ENCODE data around the gene PDE1C.

The PDE1C gene

GRCh38 chr7:31892099-31892829 is 177.9 kb downstream of the PDE1C start:
- DNase-seq (ENCODE audit: low spot score), result no peak

DNA sequence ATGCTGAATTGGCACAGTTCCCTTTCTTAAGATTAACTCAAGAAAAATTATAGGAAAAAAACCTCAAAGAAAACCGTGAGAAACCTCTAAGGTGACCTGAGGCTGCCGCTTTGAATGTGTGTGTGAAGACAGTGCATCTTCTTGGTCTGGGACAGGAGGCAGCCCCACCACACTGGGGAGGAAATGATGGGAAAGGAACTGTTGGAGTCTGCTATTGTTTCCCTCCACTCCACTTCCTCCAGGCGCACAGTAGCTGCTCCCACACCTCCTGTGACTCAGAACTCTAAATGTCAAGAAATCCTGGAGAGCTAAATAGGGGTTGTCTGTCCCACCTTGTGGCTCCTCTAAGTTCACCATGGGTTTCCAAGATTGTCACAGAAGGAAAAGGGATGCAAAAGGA is 179.4 kb downstream of the PDE1C start:
- DNase-seq (ENCODE audit: low spot score), result no peak

GRCh38 chr7:31890198-31890597 is 180.0 kb downstream of the PDE1C start:
- DNase-seq (ENCODE audit: low spot score), result peak; percentile 22

DNA sequence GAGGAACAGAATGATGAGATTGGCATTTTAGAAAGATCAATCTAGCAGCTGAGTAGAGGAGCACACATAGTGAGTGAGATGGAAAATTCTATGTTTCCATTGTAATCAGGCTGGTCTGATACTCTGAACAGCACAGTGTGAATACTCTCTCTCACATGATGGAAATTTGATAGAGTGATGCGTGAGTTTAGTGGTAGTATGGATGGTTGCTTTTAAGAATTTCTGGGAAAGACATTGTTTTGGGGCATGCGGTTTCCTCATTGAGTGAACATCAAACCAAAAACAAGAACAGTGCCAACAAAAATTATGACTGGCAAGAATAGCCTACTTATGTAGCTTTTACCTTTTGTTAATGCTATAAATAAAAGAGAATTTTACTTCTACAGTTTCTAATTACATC is 183.2 kb downstream of the PDE1C start:
- DNase-seq (ENCODE audit: low spot score), result no peak

- DNase-seq (ENCODE audit: low spot score), result no peak
These were observed 185.0 kb downstream of the PDE1C start for GRCh38 chr7:31885171-31885570.

DNA sequence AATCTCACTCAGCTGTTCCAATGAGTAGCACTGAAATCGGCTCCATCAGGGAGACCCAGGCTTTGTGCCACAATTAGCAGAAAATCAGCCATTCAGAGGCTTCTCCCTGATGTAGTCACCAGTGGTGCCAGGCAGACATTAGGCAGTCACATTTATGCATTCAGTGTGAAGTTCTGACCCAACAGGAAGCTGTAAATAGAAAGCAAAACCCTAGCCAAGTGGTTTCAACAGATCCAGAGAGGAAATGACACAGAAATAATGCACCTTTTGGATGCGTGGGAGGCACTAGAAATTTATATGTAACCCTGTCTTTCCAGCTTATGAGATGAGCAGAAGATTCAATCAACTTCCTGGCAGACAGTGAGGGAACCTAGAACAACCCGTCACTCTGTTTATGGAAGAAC is 186.4 kb downstream of the PDE1C start:
- DNase-seq (ENCODE audit: low spot score), result peak; percentile 80

GRCh38 chr7:31882187-31882586 is 188.0 kb downstream of the PDE1C start:
- peak; percentile 69 for DNase-seq (ENCODE audit: low spot score)

GRCh38 chr7:31878875-31879274 is 191.3 kb downstream of the PDE1C start:
- DNase-seq (ENCODE audit: low spot score), result no peak

- no peak for DNase-seq (ENCODE audit: low spot score)
These were observed 194.8 kb downstream of the PDE1C start for GRCh38 chr7:31875424-31875823.

- DNase-seq (ENCODE audit: low spot score), result no peak
These were observed 195.4 kb downstream of the PDE1C start for GRCh38 chr7:31874631-31875386.

GRCh38 chr7:31873816-31874597 is 196.2 kb downstream of the PDE1C start:
- DNase-seq (ENCODE audit: low spot score), result no peak

DNA sequence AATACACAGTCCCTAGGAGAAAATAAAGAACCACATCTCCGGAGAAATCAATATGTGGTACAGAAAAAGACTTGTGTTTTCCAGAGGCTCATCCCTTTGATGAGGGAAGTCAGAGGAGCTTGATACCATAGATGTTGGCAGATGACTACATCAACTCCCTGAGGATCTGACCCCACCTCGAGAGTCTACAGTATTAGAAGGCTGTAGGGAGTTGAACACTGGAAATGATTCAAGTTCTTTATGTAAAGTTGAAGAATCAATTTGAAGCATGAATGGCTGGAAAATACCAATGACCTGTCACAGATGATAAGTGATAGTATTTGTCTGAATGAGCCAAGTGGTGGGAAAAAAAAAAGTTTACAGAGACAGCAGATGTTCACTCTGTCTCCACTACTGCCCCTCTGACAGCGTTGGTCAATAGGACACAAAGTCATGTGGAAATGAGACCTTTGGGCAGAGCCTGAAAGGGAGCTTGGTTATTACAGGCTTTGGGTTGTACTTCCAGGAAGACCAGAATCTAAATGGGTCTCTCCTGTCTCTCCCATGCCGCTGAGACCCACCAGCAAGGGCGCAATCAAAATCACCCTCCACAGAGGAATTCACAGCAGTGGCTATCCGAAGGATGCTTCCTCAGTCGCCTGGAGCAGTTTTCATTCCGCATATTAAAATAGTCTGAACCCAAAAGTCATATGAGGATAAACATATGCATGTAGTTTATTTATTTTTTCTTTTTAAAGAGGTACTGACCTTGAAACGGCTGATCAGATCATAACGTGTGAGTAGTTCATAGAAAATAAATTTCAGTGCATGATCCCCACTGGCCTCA is 197.4 kb downstream of the PDE1C start:
- DNase-seq (ENCODE audit: low spot score), result no peak

DNA sequence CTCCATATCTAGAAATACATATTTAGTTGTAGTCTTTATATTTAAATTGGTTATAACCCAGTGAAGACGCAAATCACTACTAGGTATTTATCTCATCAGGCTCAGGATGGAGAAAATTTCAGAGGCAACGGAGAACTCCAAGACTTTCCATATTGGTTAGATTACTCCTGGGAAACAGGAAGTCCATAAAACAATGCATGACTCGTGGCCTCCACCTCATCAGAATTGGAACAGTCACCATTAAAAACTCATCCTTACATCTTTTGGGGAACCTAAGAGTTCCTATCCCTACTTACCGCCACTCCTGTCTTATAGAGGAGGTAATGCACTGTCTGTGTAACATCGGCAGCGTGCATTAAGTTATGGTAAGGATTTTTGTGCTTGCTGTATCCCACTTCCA is 205.6 kb downstream of the PDE1C start:
- DNase-seq (ENCODE audit: low spot score), result no peak

DNA sequence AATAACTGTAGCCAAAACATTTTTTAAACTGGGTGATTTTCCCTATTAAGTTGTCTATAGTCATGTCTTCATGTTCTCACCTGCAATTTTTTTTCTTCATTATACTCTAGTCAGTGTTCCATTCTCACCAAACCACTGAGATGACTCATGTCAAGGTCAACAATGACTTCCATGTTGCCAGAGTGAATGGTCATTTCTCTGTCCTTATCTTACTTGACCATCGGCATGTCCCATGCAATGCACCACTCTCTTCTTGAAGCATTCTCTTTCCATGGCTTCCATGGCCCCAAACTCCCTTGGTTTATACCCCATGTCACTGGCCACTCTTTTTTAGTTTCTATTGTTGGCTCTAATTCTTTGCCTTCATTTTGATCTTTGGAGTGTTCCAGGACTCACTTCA is 209.3 kb downstream of the PDE1C start:
- DNase-seq (ENCODE audit: low spot score), result no peak

DNA sequence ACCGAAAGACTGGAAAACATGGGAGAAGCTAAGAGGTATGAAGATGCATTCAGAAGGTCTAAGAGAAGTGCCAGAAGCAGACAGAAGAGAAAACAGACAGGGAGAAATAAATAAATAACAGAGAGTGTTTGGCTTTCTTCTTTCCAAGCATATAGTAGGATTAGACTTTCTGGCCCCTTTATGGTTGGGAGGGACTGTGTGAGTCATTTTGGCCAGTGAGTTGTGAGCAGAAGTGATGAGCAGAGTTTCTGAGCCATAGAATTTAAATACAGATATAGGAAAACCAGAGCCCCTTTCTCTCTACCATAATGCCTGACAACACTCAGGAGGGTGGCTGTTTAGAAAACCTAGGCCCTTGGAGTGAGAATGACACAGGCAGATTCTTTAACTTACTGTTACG is 212.2 kb downstream of the PDE1C start:
- no peak for DNase-seq (ENCODE audit: low spot score)

GRCh38 chr7:31857172-31857571 is 213.0 kb downstream of the PDE1C start:
- DNase-seq (ENCODE audit: low spot score), result no peak

- DNase-seq (ENCODE audit: low spot score), result no peak
These were observed 213.9 kb downstream of the PDE1C start for GRCh38 chr7:31856337-31856736.

DNA sequence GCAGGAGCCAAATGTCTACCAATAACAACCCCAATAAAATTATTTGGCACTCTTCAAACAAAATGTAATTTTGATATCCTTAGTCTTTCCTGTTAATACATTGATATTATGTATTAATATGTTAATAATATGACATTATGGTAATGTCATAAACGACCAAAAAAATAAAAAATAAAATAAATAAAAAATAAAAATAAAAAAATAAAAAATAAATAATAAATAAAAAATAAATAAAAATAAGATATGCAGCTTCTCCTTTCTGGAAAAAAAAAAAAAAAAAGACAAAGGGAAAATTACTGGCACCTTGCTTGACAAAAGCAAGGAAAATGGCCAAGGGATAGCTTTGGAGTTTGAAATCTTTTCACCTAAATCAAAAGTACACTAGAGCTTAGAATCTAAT is 214.7 kb downstream of the PDE1C start:
- no peak for DNase-seq (ENCODE audit: low spot score)

- no peak for DNase-seq (ENCODE audit: low spot score)
These were observed 216.8 kb downstream of the PDE1C start for GRCh38 chr7:31853380-31853779.

DNA sequence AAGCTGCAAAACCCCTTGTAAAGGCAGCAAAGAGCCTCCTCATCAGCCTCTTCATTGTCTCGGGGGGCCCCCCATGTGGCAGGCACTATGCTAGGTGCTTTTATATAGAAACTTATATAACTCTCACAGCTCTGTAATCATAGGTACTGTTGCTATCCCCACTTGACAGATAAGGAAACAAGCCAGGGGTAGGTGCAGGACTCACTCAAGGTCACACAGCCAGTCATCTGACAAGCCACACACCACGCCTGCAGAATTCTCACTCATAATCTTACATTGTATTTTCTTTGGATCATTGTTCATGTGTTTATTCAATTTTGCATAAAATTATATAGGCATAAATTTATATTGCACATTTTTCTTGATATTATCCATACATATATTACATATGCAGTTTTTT is 217.7 kb downstream of the PDE1C start:
- no peak for DNase-seq (ENCODE audit: low spot score)

DNA sequence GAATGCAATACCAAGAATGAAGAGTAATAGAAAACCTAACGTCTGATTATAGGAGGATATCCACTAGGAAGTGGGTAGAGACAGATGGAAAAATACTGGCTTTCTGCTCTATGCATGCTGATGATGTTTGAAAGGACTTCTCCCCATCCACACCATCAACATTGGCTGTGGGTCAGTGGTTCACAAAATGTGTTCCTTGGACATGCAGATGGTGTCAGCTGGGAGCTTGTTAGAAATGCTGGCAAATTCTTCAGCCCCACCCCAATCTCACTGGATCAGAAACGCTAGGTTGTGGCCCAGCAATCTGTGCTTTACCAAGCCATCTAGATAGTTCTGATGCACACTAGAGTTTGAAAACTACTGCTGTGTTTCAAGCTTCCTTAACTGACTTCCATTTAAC is 219.1 kb downstream of the PDE1C start:
- no peak for DNase-seq (ENCODE audit: low spot score)

DNA sequence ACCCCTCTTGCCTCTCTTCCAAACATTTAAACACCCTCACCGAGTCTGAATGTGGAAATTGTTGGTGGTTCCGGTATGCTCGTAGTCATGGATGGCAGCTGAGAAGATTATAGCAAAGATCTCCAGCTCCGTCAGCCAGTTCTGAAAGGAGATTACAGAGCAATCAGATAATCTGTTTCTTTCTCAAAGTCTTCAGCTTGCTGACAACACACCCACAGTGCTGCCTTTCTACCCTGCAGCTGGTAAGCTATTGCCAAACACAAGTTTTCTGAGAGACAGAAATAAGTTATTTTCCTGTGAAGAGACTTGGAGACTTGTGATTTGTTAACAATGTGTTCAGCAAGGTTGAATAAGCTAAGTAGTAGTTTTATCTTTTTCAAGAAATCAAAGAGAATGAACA is 219.6 kb downstream of the PDE1C start:
- DNase-seq (ENCODE audit: low spot score), result no peak

Measured in putamen (tissue), 1 donor.